WTC11 (cell line): ENCODE measurements around the gene GFOD2.

Source experiments
- CTCF ChIP-seq: fragments of 200-600 bp; IDR thresholded peaks from 2 replicates; pipeline ENCODE4 v1.8.0; 2022; ENCODE audit warnings: antibody characterized with exemption
- E2F1 ChIP-seq: sonication (generic); formaldehyde crosslinking; IDR thresholded peaks from 2 replicates; pipeline ENCODE4 v1.8.0; 2022; ENCODE audit warnings: mild to moderate bottlenecking, missing genetic modification reagents
- E2F5 ChIP-seq: sonication (generic); formaldehyde crosslinking; IDR thresholded peaks from 2 replicates; pipeline ENCODE4 v1.8.1; 2022; ENCODE audit warnings: mild to moderate bottlenecking, moderate library complexity, missing genetic modification reagents
- ETV6 ChIP-seq: sonication (generic); formaldehyde crosslinking; IDR thresholded peaks from 2 replicates; pipeline ENCODE4 v1.8.1; 2022; ENCODE audit warnings: mild to moderate bottlenecking, missing genetic modification reagents
- IRF2 ChIP-seq: sonication (generic); formaldehyde crosslinking; IDR thresholded peaks from 2 replicates; pipeline ENCODE4 v1.8.0; 2022; ENCODE audit warnings: low read depth, missing genetic modification reagents, borderline replicate concordance
- JUN ChIP-seq: sonication (generic); formaldehyde crosslinking; IDR thresholded peaks from 2 replicates; pipeline ENCODE4 v1.8.0; 2023; ENCODE audit warnings: mild to moderate bottlenecking, missing genetic modification reagents
- MYBL2 ChIP-seq: sonication (generic); formaldehyde crosslinking; IDR thresholded peaks from 2 replicates; pipeline ENCODE4 v1.8.1; 2023; ENCODE audit warnings: mild to moderate bottlenecking, moderate library complexity, missing genetic modification reagents
- PREB ChIP-seq: sonication (generic); formaldehyde crosslinking; IDR thresholded peaks from 2 replicates; pipeline ENCODE4 v1.8.1; 2022; ENCODE audit warnings: mild to moderate bottlenecking, missing genetic modification reagents, moderate library complexity, borderline replicate concordance
- SP1 ChIP-seq: sonication (generic); formaldehyde crosslinking; conservative IDR thresholded peaks from 2 replicates; pipeline ENCODE4 v1.8.1; 2022; ENCODE audit warnings: missing genetic modification reagents
- USF1 ChIP-seq: sonication (generic); formaldehyde crosslinking; IDR thresholded peaks from 2 replicates; pipeline ENCODE4 v1.8.0; 2022; ENCODE audit warnings: mild to moderate bottlenecking, missing genetic modification reagents
- ZBTB43 ChIP-seq: sonication (generic); formaldehyde crosslinking; IDR thresholded peaks from 2 replicates; pipeline ENCODE4 v1.8.1; 2023; ENCODE audit warnings: mild to moderate bottlenecking, missing genetic modification reagents
- ZNF317 ChIP-seq: sonication (generic); formaldehyde crosslinking; IDR thresholded peaks from 2 replicates; pipeline ENCODE4 v1.8.1; 2023; ENCODE audit warnings: low read depth, mild to moderate bottlenecking, moderate library complexity, missing genetic modification reagents, borderline replicate concordance
- ZSCAN18 ChIP-seq: fragments of 250-450 bp; sonication (Bioruptor Pico); IDR thresholded peaks from 2 replicates; pipeline ENCODE4 v2.1.2; 2022; ENCODE audit warnings: mild to moderate bottlenecking, moderate library complexity

- TF ChIP-seq IRF2 (CRISPR knock-in tag): no peak
- no peak for TF ChIP-seq USF1 (CRISPR knock-in tag)
- TF ChIP-seq CTCF: no peak
- TF ChIP-seq E2F1: no peak
- TF ChIP-seq E2F5 (CRISPR knock-in tag): no peak
- TF ChIP-seq PREB (CRISPR knock-in tag): no peak
- TF ChIP-seq ZBTB43 (CRISPR knock-in tag): no peak
- no peak for TF ChIP-seq JUN
- TF ChIP-seq ZNF317 (CRISPR knock-in tag): no peak
- no peak for TF ChIP-seq SP1 (CRISPR knock-in tag)
- no peak for TF ChIP-seq ZSCAN18 (CRISPR knock-in tag)
- no peak for TF ChIP-seq ETV6
- TF ChIP-seq MYBL2: no peak
Measured at GRCh38 chr16:67657017-67657608, 62.0 kb downstream of the GFOD2 start.
